SK-N-SH treated with all-trans-retinoic acid at 6 μM for 48 hours (cell line): ENCODE data around the gene MIER1.

ENCODE experiments used
- ATAC-seq: fragments of 200-7000 bp; cut with Tn5 transposase; 3 replicates; pipeline ENCODE4 v1.9.1; 2020; ENCODE audit warnings: mild to moderate bottlenecking, moderate library complexity
- ARNTL ChIP-seq: fragments of 450-650 bp; formaldehyde crosslinking; IDR thresholded peaks from 2 replicates; pipeline ENCODE4 v1.5.0; 2020; ENCODE audit warnings: low read depth, mild to moderate bottlenecking, moderate library complexity, borderline replicate concordance
- BACH2 ChIP-seq: fragments of 250-450 bp; sonication (Bioruptor Pico); IDR thresholded peaks from 2 replicates; pipeline ENCODE4 v1.9.0; 2021; ENCODE audit warnings: mild to moderate bottlenecking, borderline replicate concordance
- CSDC2 ChIP-seq: fragments of 250-450 bp; sonication (Bioruptor Pico); IDR thresholded peaks from 2 replicates; pipeline ENCODE4 v1.5.0; 2020; ENCODE audit warnings: mild to moderate bottlenecking, moderate library complexity
- CSRNP3 ChIP-seq: fragments of 250-450 bp; sonication (Bioruptor Pico); IDR thresholded peaks from 2 replicates; pipeline ENCODE4 v1.5.1; 2021; ENCODE audit warnings: mild to moderate bottlenecking, moderate library complexity
- ESRRG ChIP-seq: fragments of 250-450 bp; sonication (Bioruptor Pico); IDR thresholded peaks from 2 replicates; pipeline ENCODE4 v1.6.1; 2021; ENCODE audit warnings: mild to moderate bottlenecking
- OSR1 ChIP-seq: fragments of 250-450 bp; sonication (Bioruptor Pico); IDR thresholded peaks from 2 replicates; pipeline ENCODE4 v1.8.0; 2022; ENCODE audit warnings: moderate library complexity, mild to moderate bottlenecking, inconsistent platforms
- PATZ1 ChIP-seq: fragments of 250-450 bp; sonication (Bioruptor Pico); IDR thresholded peaks from 2 replicates; pipeline ENCODE4 v1.8.0; 2020; ENCODE audit warnings: mild to moderate bottlenecking, moderate library complexity, borderline replicate concordance
- POU6F1 ChIP-seq: fragments of 250-450 bp; sonication (Bioruptor Pico); IDR thresholded peaks from 2 replicates; pipeline ENCODE4 v1.8.0; 2021; ENCODE audit warnings: low read depth, mild to moderate bottlenecking, moderate library complexity, borderline replicate concordance
- PPARA ChIP-seq: fragments of 250-450 bp; sonication (Bioruptor Pico); IDR thresholded peaks from 2 replicates; pipeline ENCODE4 v1.5.0; 2020; ENCODE audit warnings: mild to moderate bottlenecking, borderline replicate concordance
- TSHZ2 ChIP-seq: fragments of 250-450 bp; sonication (Bioruptor Pico); IDR thresholded peaks from 2 replicates; pipeline ENCODE4 v1.5.0; 2020; ENCODE audit warnings: mild to moderate bottlenecking, moderate library complexity
- ZFP3 ChIP-seq: fragments of 250-450 bp; sonication (Bioruptor Pico); IDR thresholded peaks from 2 replicates; pipeline ENCODE4 v1.5.0; 2020; ENCODE audit warnings: mild to moderate bottlenecking, moderate library complexity
- ZFP30 ChIP-seq: fragments of 450-650 bp; formaldehyde crosslinking; IDR thresholded peaks from 2 replicates; pipeline ENCODE4 v1.5.0; 2022; ENCODE audit warnings: mild to moderate bottlenecking, moderate library complexity
- ZNF565 ChIP-seq: fragments of 450-650 bp; formaldehyde crosslinking; conservative IDR thresholded peaks from 2 replicates; pipeline ENCODE4 v1.5.0; 2020; ENCODE audit warnings: low read depth, mild to moderate bottlenecking, moderate library complexity
- ZNF70 ChIP-seq: fragments of 450-650 bp; formaldehyde crosslinking; IDR thresholded peaks from 2 replicates; pipeline ENCODE4 v1.5.0; 2020; ENCODE audit warnings: mild to moderate bottlenecking, moderate library complexity
- ZNF8 ChIP-seq: fragments of 450-650 bp; formaldehyde crosslinking; IDR thresholded peaks from 2 replicates; pipeline ENCODE4 v1.5.0; 2020; ENCODE audit warnings: mild to moderate bottlenecking, moderate library complexity
- TF ChIP-seq, protein P1 (sequence below): fragments of 250-450 bp; sonication (Bioruptor Pico); IDR thresholded peaks from 2 replicates; pipeline ENCODE4 v1.5.1; 2020; ENCODE audit warnings: low read depth, mild to moderate bottlenecking, moderate library complexity

Gene MIER1

DNA sequence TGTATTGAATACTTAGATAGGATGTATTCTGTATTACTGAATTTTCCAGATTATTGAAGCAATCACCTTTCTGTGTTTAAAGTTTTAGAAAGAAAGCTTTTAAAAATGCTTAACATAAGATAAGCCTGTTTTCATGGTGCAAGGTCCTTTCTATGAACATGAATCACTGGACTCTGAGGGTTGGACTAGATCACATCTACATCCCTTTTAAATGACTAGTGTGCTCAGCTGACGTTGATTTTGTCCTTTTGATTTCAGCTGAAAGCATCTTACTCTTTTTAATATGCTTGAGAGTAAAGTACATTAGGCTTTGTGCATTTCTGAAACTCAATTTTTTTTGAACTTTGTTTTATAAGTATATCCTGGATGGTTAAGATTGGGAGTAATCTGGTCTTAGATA, 16.2 kb downstream of the MIER1 start:
- TF ChIP-seq ZFP30 (CRISPR knock-in tag), result no peak
- no peak for TF ChIP-seq BACH2 (CRISPR knock-in tag)
- TF ChIP-seq ZNF565, result no peak
- TF ChIP-seq ZNF8 (CRISPR knock-in tag), result no peak
- TF ChIP-seq, protein P1, sequence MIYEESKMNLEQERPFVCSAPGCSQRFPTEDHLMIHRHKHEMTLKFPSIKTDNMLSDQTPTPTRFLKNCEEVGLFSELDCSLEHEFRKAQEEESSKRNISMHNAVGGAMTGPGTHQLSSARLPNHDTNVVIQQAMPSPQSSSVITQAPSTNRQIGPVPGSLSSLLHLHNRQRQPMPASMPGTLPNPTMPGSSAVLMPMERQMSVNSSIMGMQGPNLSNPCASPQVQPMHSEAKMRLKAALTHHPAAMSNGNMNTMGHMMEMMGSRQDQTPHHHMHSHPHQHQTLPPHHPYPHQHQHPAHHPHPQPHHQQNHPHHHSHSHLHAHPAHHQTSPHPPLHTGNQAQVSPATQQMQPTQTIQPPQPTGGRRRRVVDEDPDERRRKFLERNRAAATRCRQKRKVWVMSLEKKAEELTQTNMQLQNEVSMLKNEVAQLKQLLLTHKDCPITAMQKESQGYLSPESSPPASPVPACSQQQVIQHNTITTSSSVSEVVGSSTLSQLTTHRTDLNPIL (CRISPR knock-in tag), result no peak
- TF ChIP-seq TSHZ2, result no peak
- no peak for TF ChIP-seq PPARA (CRISPR knock-in tag)
- ATAC-seq, result no peak

DNA sequence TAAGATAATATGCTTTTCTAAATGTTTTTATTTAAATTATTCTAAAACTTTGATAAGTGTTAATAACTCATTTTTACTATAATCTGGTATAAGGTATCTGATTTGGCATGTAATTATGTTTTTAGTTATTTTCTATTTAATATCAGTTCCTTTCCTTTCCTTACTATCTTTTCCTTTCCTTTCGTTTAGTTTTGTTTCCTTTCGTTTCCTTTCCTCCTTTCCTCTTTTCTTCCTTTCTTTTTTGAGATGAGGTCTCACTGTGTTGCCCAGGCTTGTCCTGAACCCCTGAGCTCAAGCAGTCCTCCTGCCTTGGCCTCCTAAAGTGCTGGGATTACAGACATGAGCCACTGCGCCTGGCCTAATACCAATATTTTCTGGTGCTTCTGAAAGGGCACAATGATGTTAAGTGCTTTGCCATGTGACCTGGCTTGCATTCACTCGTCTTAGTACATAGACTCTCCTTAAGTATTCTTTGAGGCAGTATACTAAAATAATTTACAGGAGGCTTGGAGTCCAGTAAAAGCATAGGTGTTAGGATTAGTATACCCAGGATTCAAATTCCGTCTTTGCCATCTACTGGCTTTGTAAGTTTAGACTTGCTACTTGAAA, 18.7 kb downstream of the MIER1 start:
- ATAC-seq, result no peak
- TF ChIP-seq ESRRG (no peak), OSR1 (CRISPR knock-in tag) (no peak), ZNF70 (CRISPR knock-in tag) (no peak), ZFP3 (CRISPR knock-in tag) (no peak), POU6F1 (CRISPR knock-in tag) (no peak), CSDC2 (CRISPR knock-in tag) (no peak), CSRNP3 (no peak), ARNTL (CRISPR knock-in tag) (no peak)
- TF ChIP-seq, protein P1 (CRISPR knock-in tag), result no peak

- peak; percentile 93 for ATAC-seq
- TF ChIP-seq PATZ1 (no peak), CSRNP3 (no peak), TSHZ2 (no peak), ZNF565 (no peak), POU6F1 (CRISPR knock-in tag) (no peak)
These were observed 19.8 kb downstream of the MIER1 start for GRCh38 chr1:66944330-66945274.
